HepG2 (cell line): ENCODE results near the gene ITIH3. TPM values are rescaled to one million over a fixed set of nuclear protein-coding genes. Genes with fewer than 3 reads are reported as not detected.

ENCODE experiments used
- ARNTL ChIP-seq: sonication (generic); formaldehyde crosslinking; IDR thresholded peaks from 2 replicates; pipeline ENCODE4 v1.4.0; 2020; ENCODE audit warnings: mild to moderate bottlenecking, missing genetic modification reagents
- ESRRA ChIP-seq: sonication (generic); formaldehyde crosslinking; IDR thresholded peaks from 2 replicates; pipeline ENCODE4 v1.5.1; 2020; ENCODE audit warnings: mild to moderate bottlenecking, low read depth, missing genetic modification reagents
- FIP1L1 ChIP-seq: fragments of 200-400 bp; formaldehyde crosslinking; IDR thresholded peaks from 2 replicates; pipeline ENCODE4 v1.6.1; 2018; ENCODE audit warnings: low read depth, mild to moderate bottlenecking, low read length, moderate library complexity, borderline replicate concordance; ENCODE audit not compliant: insufficient read depth
- HINFP ChIP-seq: sonication (generic); formaldehyde crosslinking; IDR thresholded peaks from 2 replicates; pipeline ENCODE4 v1.4.0; 2020; ENCODE audit warnings: low read depth, mild to moderate bottlenecking, missing genetic modification reagents
- KDM2A ChIP-seq: sonication (generic); formaldehyde crosslinking; IDR thresholded peaks from 2 replicates; pipeline ENCODE4 v1.4.0; 2020; ENCODE audit warnings: low read depth, missing genetic modification reagents, borderline replicate concordance
- NBN ChIP-seq: fragments of 450-650 bp; conservative IDR thresholded peaks from 2 replicates; pipeline ENCODE4 v1.6.1; 2017
- NFIC ChIP-seq: IDR thresholded peaks from 2 replicates; pipeline ENCODE4 v1.6.1; 2012; ENCODE audit warnings: mild to moderate bottlenecking, low read length, inconsistent platforms
- NFKB2 ChIP-seq: sonication (generic); formaldehyde crosslinking; IDR thresholded peaks from 2 replicates; pipeline ENCODE4 v1.4.0; 2020; ENCODE audit warnings: missing genetic modification reagents, borderline replicate concordance
- PHB2 ChIP-seq: fragments of 450-650 bp; IDR thresholded peaks from 2 replicates; pipeline ENCODE4 v1.6.1; 2018; ENCODE audit not compliant: partially characterized antibody
- PRPF4 ChIP-seq: fragments of 200-400 bp; formaldehyde crosslinking; IDR thresholded peaks from 2 replicates; pipeline ENCODE4 v1.6.1; 2016; ENCODE audit warnings: low read length, low read depth; ENCODE audit not compliant: poor library complexity, severe bottlenecking
- SKI ChIP-seq: fragments of 450-650 bp; IDR thresholded peaks from one replicate; pipeline ENCODE4 v1.6.1; 2018; ENCODE audit warnings: mild to moderate bottlenecking; ENCODE audit not compliant: partially characterized antibody
- TARDBP ChIP-seq: sonication (generic); formaldehyde crosslinking; IDR thresholded peaks from 2 replicates; pipeline ENCODE4 v1.8.0; 2022; ENCODE audit warnings: mild to moderate bottlenecking, missing genetic modification reagents
- ZFP62 ChIP-seq: sonication (generic); formaldehyde crosslinking; IDR thresholded peaks from 2 replicates; pipeline ENCODE4 v1.4.0; 2020; ENCODE audit warnings: missing genetic modification reagents
- ZNF33A ChIP-seq: sonication (generic); formaldehyde crosslinking; IDR thresholded peaks from 2 replicates; pipeline ENCODE4 v1.5.1; 2020; ENCODE audit warnings: missing genetic modification reagents, mild to moderate bottlenecking, moderate library complexity, borderline replicate concordance
- polyA plus RNA-seq, 8 experiments: library from polyadenylated mRNA; depleted of rRNA in 3 of 8; stranded (reverse) in 7 of 8; unstranded in 1 of 8; fragments of >200 nt; fragmentation: Illumina TruSeq in 4 of 8; extraction: Trizol in 4 of 8; gene quantifications; 2 replicates each; pipeline versions ENCODE4 v1.2.1 to v1.2.3, GENCODE V29; 2011 to 2016; ENCODE audit warnings: low read depth in 4 of 8, missing spikeins in 1 of 8, mixed read lengths in 1 of 8; ENCODE audit not compliant: insufficient read depth in 1 of 8
- total RNA-seq, 5 experiments: library from RNA; depleted of rRNA; stranded (reverse); fragments of >200 nt; fragmentation: Illumina TruSeq; extraction: Trizol; gene quantifications; 2 replicates each; pipeline ENCODE4 v1.2.3, GENCODE V29; 2016; ENCODE audit warnings: low read depth in 1 of 5
- TF ChIP-seq, protein P1 (sequence below): IDR thresholded peaks from 2 replicates; pipeline ENCODE4 v1.6.1; 2016; ENCODE audit warnings: missing compliant biosample characterization, missing genetic modification reagents, borderline replicate concordance
- TF ChIP-seq, protein P2 (sequence below): sonication (generic); formaldehyde crosslinking; IDR thresholded peaks from 2 replicates; pipeline ENCODE4 v1.9.0; 2021; ENCODE audit warnings: missing genetic modification reagents, mild to moderate bottlenecking, borderline replicate concordance
- TF ChIP-seq, protein P3 (sequence below): sonication (generic); formaldehyde crosslinking; IDR thresholded peaks from 2 replicates; pipeline ENCODE4 v1.4.0; 2020; ENCODE audit warnings: mild to moderate bottlenecking, low read depth, missing genetic modification reagents
- TF ChIP-seq, protein P4 (sequence below), 2 experiments: sonication (generic) in 1 of 2; formaldehyde crosslinking in 1 of 2; IDR thresholded peaks; 2 replicates each; pipeline versions ENCODE4 v1.4.0 to v1.6.1; 2016 to 2020; ENCODE audit warnings: borderline replicate concordance in 1 of 2, low read depth in 1 of 2, mild to moderate bottlenecking in 1 of 2, missing genetic modification reagents in 1 of 2

Gene ITIH3
- total and polyA plus RNA-seq, 2 of the 13 experiments (the other 11 are each of a cell fraction or from before 2014, with no cell fraction given): 105 to 632 TPM

DNA sequence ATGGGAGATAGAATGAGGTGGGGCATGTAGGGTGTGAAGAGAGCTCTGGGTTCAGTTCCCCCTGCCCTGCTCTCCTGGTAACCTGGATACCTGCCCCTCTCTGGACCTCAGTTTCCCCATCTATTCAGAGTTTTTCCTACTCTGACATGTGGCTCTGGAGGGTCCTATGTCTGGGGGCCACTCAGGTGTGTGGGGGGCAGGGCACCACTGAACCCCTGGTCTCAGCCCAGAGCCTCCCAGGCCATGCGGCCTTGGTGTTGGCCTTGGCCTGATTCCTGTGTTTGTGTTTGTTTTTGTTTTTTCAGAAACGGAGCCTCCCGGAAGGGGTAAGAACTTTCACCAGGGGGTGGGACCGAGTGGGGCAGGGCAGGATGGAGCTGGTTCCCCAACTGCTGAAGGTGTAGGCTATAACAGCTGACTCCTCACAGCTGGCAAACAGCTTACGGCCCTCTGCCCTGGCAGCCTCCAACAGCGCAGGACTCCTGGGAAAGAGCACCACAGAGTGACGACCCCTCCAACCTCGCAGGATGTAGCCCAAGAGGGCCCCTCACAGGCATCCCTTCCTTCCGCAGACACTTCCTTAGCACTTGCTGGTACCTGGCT, 803 bp downstream of the ITIH3 start (continued):
- TF ChIP-seq PRPF4 (no peak), ARNTL (CRISPR knock-in tag) (peak; percentile 74), NFIC (peak; percentile 49; the same call in 1 of the 2 replicates), NFKB2 (CRISPR knock-in tag) (no peak), ESRRA (0 out of 2 replicates have a peak, but pooled peaks have one; percentile 33), SKI (peak; percentile 88), KDM2A (CRISPR knock-in tag) (peak; percentile 42; the same call in 1 of the 2 replicates), TARDBP (CRISPR knock-in tag) (peak; percentile 75; the same call in 1 of the 2 replicates), HINFP (no peak), ZFP62 (CRISPR knock-in tag) (no peak), PHB2 (no peak), FIP1L1 (no peak), NBN (no peak), ZNF33A (CRISPR knock-in tag) (no peak)
- TF ChIP-seq, protein P1, sequence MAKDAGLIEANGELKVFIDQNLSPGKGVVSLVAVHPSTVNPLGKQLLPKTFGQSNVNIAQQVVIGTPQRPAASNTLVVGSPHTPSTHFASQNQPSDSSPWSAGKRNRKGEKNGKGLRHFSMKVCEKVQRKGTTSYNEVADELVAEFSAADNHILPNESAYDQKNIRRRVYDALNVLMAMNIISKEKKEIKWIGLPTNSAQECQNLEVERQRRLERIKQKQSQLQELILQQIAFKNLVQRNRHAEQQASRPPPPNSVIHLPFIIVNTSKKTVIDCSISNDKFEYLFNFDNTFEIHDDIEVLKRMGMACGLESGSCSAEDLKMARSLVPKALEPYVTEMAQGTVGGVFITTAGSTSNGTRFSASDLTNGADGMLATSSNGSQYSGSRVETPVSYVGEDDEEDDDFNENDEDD (CRISPR knock-in tag): 0 out of 2 replicates have a peak, but pooled peaks have one; percentile 25
- TF ChIP-seq, protein P2, sequence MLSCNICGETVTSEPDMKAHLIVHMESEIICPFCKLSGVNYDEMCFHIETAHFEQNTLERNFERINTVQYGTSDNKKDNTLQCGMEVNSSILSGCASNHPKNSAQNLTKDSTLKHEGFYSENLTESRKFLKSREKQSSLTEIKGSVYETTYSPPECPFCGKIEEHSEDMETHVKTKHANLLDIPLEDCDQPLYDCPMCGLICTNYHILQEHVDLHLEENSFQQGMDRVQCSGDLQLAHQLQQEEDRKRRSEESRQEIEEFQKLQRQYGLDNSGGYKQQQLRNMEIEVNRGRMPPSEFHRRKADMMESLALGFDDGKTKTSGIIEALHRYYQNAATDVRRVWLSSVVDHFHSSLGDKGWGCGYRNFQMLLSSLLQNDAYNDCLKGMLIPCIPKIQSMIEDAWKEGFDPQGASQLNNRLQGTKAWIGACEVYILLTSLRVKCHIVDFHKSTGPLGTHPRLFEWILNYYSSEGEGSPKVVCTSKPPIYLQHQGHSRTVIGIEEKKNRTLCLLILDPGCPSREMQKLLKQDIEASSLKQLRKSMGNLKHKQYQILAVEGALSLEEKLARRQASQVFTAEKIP (CRISPR knock-in tag): no peak
- TF ChIP-seq, protein P3, sequence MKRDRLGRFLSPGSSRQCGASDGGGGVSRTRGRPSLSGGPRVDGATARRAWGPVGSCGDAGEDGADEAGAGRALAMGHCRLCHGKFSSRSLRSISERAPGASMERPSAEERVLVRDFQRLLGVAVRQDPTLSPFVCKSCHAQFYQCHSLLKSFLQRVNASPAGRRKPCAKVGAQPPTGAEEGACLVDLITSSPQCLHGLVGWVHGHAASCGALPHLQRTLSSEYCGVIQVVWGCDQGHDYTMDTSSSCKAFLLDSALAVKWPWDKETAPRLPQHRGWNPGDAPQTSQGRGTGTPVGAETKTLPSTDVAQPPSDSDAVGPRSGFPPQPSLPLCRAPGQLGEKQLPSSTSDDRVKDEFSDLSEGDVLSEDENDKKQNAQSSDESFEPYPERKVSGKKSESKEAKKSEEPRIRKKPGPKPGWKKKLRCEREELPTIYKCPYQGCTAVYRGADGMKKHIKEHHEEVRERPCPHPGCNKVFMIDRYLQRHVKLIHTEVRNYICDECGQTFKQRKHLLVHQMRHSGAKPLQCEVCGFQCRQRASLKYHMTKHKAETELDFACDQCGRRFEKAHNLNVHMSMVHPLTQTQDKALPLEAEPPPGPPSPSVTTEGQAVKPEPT (CRISPR knock-in tag): no peak
- TF ChIP-seq, protein P4, sequence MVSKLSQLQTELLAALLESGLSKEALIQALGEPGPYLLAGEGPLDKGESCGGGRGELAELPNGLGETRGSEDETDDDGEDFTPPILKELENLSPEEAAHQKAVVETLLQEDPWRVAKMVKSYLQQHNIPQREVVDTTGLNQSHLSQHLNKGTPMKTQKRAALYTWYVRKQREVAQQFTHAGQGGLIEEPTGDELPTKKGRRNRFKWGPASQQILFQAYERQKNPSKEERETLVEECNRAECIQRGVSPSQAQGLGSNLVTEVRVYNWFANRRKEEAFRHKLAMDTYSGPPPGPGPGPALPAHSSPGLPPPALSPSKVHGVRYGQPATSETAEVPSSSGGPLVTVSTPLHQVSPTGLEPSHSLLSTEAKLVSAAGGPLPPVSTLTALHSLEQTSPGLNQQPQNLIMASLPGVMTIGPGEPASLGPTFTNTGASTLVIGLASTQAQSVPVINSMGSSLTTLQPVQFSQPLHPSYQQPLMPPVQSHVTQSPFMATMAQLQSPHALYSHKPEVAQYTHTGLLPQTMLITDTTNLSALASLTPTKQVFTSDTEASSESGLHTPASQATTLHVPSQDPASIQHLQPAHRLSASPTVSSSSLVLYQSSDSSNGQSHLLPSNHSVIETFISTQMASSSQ (IDR thresholded peaks at IDR 0.05; ENCODE audit: low read depth): no peak
- TF ChIP-seq, protein P4 (CRISPR knock-in tag; IDR thresholded peaks at IDR 0.05; ENCODE audit: borderline replicate concordance): no peak; the same call in 1 of the 2 replicates
